Embryonic facial prominence (tissue), 1 donor: Measurements from ENCODE around the gene EXTL1.

Source experiments
- DNase-seq: peaks from one replicate; pipeline ENCODE4 v3.0.0-alpha.2; 2016; ENCODE audit errors: extremely low spot score

EXTL1 gene

GRCh38 chr1:26025060-26025459, 3.5 kb downstream of the EXTL1 start:
- DNase-seq, result no peak

GRCh38 chr1:26025517-26025916, 3.9 kb downstream of the EXTL1 start:
- DNase-seq, result no peak

GRCh38 chr1:26027716-26028489, 6.3 kb downstream of the EXTL1 start:
- DNase-seq, result no peak

GRCh38 chr1:26028490-26028980, 7.0 kb downstream of the EXTL1 start:
- DNase-seq, result no peak

GRCh38 chr1:26029054-26029863, 7.7 kb downstream of the EXTL1 start:
- DNase-seq, result no peak

- no peak for DNase-seq
Observed at GRCh38 chr1:26029864-26030481, 8.4 kb downstream of the EXTL1 start.

GRCh38 chr1:26031196-26031595, 9.6 kb downstream of the EXTL1 start:
- DNase-seq, result no peak

GRCh38 chr1:26031611-26032220, 10.1 kb downstream of the EXTL1 start:
- DNase-seq, result no peak

GRCh38 chr1:26032656-26033357, 11.2 kb downstream of the EXTL1 start:
- DNase-seq, result no peak

GRCh38 chr1:26034504-26035202, 13.1 kb downstream of the EXTL1 start:
- no peak for DNase-seq

- DNase-seq, result peak; percentile 74
Observed at GRCh38 chr1:26035203-26035958, 13.8 kb downstream of the EXTL1 start.

- DNase-seq, result no peak
Observed at GRCh38 chr1:26035959-26036755, 14.6 kb downstream of the EXTL1 start.

- no peak for DNase-seq
Observed at GRCh38 chr1:26036756-26037281, 15.2 kb downstream of the EXTL1 start.

GRCh38 chr1:26037904-26038303, 16.3 kb downstream of the EXTL1 start:
- DNase-seq, result no peak

- DNase-seq, result no peak
Observed at GRCh38 chr1:26038477-26038876, 16.9 kb downstream of the EXTL1 start.

- no peak for DNase-seq
Observed at GRCh38 chr1:26038904-26039303, 17.3 kb downstream of the EXTL1 start.

GRCh38 chr1:26041401-26041800, 19.8 kb downstream of the EXTL1 start:
- no peak for DNase-seq

GRCh38 chr1:26041978-26042377, 20.4 kb downstream of the EXTL1 start:
- DNase-seq, result no peak

GRCh38 chr1:26043765-26044164, 22.2 kb downstream of the EXTL1 start:
- no peak for DNase-seq
